Uterus (tissue), 4 donors: Measurements from ENCODE around the gene INPPL1. TPM values are rescaled to one million over a fixed set of nuclear protein-coding genes. Genes with fewer than 3 reads are reported as not detected.

Experiments
- DNase-seq, 2 donors: peaks; one replicate each; pipeline ENCODE4 v3.0.0-alpha.2; 2019 to 2020
- H3K27ac ChIP-seq, 2 donors: fragments of 200-600 bp; sonication (generic); 1 replicate in 1 of 2; 2 replicates in 1 of 2; pipeline ENCODE4 v1.5.1; 2016 to 2018
- H3K27me3 ChIP-seq, 2 donors: fragments of 200-600 bp; sonication (generic); one replicate each; pipeline ENCODE4 v1.5.1; 2018 to 2019; ENCODE audit warnings: control low read depth in 1 of 2
- H3K36me3 ChIP-seq, 2 donors: fragments of 200-600 bp; sonication (generic); one replicate each; pipeline ENCODE4 v1.5.1; 2019; ENCODE audit warnings: control low read depth in 1 of 2
- H3K4me1 ChIP-seq, 2 donors: fragments of 200-600 bp; sonication (generic); one replicate each; pipeline ENCODE4 v1.5.1; 2018 to 2019; ENCODE audit warnings: control low read depth in 1 of 2
- H3K4me3 ChIP-seq, 2 donors: fragments of 200-600 bp; sonication (generic); 1 replicate in 1 of 2; 2 replicates in 1 of 2; pipeline ENCODE4 v1.5.1; 2018 to 2019; ENCODE audit warnings: mild to moderate bottlenecking in 1 of 2
- H3K9me3 ChIP-seq, 2 donors: fragments of 200-600 bp; sonication (generic); one replicate each; pipeline ENCODE4 v1.5.1; 2019; ENCODE audit warnings: control low read depth in 1 of 2
- CTCF ChIP-seq, 4 experiments: fragments of 200-600 bp in 2 of 4; fragments of 450-650 bp in 2 of 4; sonication (generic) in 2 of 4; IDR thresholded peaks; one replicate each; pipeline ENCODE4 v1.5.1; 2016 to 2019; ENCODE audit warnings: antibody characterized with exemption in 4 of 4, mild to moderate bottlenecking in 2 of 4, moderate library complexity in 1 of 4
- POLR2A ChIP-seq, 2 donors: fragments of 450-650 bp; IDR thresholded peaks; one replicate each; pipeline ENCODE4 v1.6.1; 2016; ENCODE audit warnings: antibody characterized with exemption in 2 of 2, mild to moderate bottlenecking in 1 of 2, moderate library complexity in 1 of 2
- intact Hi-C: fragments of 100-400 bp; cut with DNase I; formaldehyde crosslinking; loops from one replicate; pipeline ENCODE4 v1.15.1; 2023; ENCODE audit warnings: low total_unique reads
- total RNA-seq, 4 donors: library from RNA; depleted of rRNA in 3 of 4; stranded (reverse); fragments of >200 nt in 3 of 4; gene quantifications; one replicate each; pipeline versions ENCODE4 v1.1.0 to v1.2.4, GENCODE V29; 2014 to 2023
- donor health status: DM: yes; HTN: yes; CAD: no.

Gene INPPL1
- total RNA-seq, 4 donors from 2014 or later = 47.1 to 200 (median 50.8) TPM

GRCh38 chr11:72278905-72279304, 54.3 kb downstream of the INPPL1 start:
- DNase-seq = no peak
- H3K27ac ChIP-seq = no peak overlapping the region
- TF ChIP-seq POLR2A (IDR thresholded peaks at IDR 0.05) (no peak), CTCF (IDR thresholded peaks at IDR 0.05) (no peak)
- H3K9me3 ChIP-seq = no peaks in the 10 kb centered on the region
- H3K4me3 ChIP-seq = no peak overlapping the region
- H3K27me3 ChIP-seq = peaks cover 0 to 8% of the 10 kb centered on the region in 2 donors
- intact Hi-C loops = no loop called here
- H3K36me3 ChIP-seq = no peaks in the 10 kb centered on the region
- no peaks in the 10 kb centered on the region for H3K4me1 ChIP-seq

GRCh38 chr11:72280037-72280436, 55.5 kb downstream of the INPPL1 start:
- peaks cover 0 to 8% of the 10 kb centered on the region in 2 donors for H3K27me3 ChIP-seq
- H3K36me3 ChIP-seq = no peaks in the 10 kb centered on the region
- TF ChIP-seq CTCF (IDR thresholded peaks at IDR 0.05) (no peak), POLR2A (IDR thresholded peaks at IDR 0.05) (no peak)
- H3K4me1 ChIP-seq = no peaks in the 10 kb centered on the region
- no peak overlapping the region for H3K4me3 ChIP-seq
- H3K9me3 ChIP-seq = no peaks in the 10 kb centered on the region
- intact Hi-C loops = no loop called here
- no peak overlapping the region for H3K27ac ChIP-seq
- no peak for DNase-seq

GRCh38 chr11:72280726-72281315, 56.3 kb downstream of the INPPL1 start:
- DNase-seq = no peak
- no peak overlapping the region for H3K27ac ChIP-seq
- intact Hi-C loops = no loop called here
- no peak overlapping the region for H3K4me3 ChIP-seq
- no peaks in the 10 kb centered on the region for H3K36me3 ChIP-seq
- no peaks in the 10 kb centered on the region for H3K9me3 ChIP-seq
- H3K27me3 ChIP-seq = peaks cover 0 to 8% of the 10 kb centered on the region in 2 donors
- TF ChIP-seq POLR2A (IDR thresholded peaks at IDR 0.05) (no peak), CTCF (IDR thresholded peaks at IDR 0.05) (no peak)
- H3K4me1 ChIP-seq = no peaks in the 10 kb centered on the region

- TF ChIP-seq CTCF (IDR thresholded peaks at IDR 0.05) (no peak), POLR2A (IDR thresholded peaks at IDR 0.05) (no peak)
- Histone ChIP-seq H3K36me3 (no peaks in the 10 kb centered on the region), H3K9me3 (no peaks in the 10 kb centered on the region), H3K4me3 (no peak overlapping the region), H3K4me1 (no peaks in the 10 kb centered on the region), H3K27me3 (peaks cover 0 to 8% of the 10 kb centered on the region in 2 donors), H3K27ac (no peak overlapping the region)
- no peak for DNase-seq
- intact Hi-C loops = no loop called here
These were observed 59.4 kb downstream of the INPPL1 start for GRCh38 chr11:72283947-72284346.

- H3K4me3 ChIP-seq = no peak overlapping the region
- intact Hi-C loops = no loop called here
- no peak overlapping the region for H3K27ac ChIP-seq
- no peak for DNase-seq
- H3K4me1 ChIP-seq = no peaks in the 10 kb centered on the region
- H3K9me3 ChIP-seq = no peaks in the 10 kb centered on the region
- no peak for TF ChIP-seq POLR2A (IDR thresholded peaks at IDR 0.05)
- TF ChIP-seq CTCF (IDR thresholded peaks at IDR 0.05) = no peak
- H3K27me3 ChIP-seq = no peaks in the 10 kb centered on the region
- no peaks in the 10 kb centered on the region for H3K36me3 ChIP-seq
These were observed 62.7 kb downstream of the INPPL1 start for GRCh38 chr11:72287293-72287692.

Other genes with a start within 250 kb of the INPPL1 start
- 10 to 100 TPM in 2 of 4 donors, 1 to 10 TPM in 2; 7.3 to 24.6 (median 10.5) TPM for gene IL18BP, start 225.9 kb upstream of the INPPL1 start, total RNA-seq
- gene NUMA1, start 144.2 kb upstream of the INPPL1 start, total RNA-seq = 100 to 1,000 TPM; 159 to 365 (median 303) TPM
- gene LRRC51, start 143.9 kb upstream of the INPPL1 start, total RNA-seq = 10 to 100 TPM in 1 of 4 donors, 1 to 10 TPM in 2, not detected in 1; 3.8 to 10.2 (median 9.6) TPM
- 100 to 1,000 TPM in 1 of 4 donors, 10 to 100 TPM in 3; 46.0 to 115 (median 91.5) TPM for gene LAMTOR1, start 121.5 kb upstream of the INPPL1 start, total RNA-seq
- gene TOMT, start 118.8 kb upstream of the INPPL1 start, total RNA-seq = not detected
- 10 to 100 TPM in 2 of 4 donors, 1 to 10 TPM in 2; 6.5 to 56.9 (median 20.7) TPM for gene ANAPC15, start 112.1 kb upstream of the INPPL1 start, total RNA-seq
- gene FOLR3, start 89.0 kb upstream of the INPPL1 start, total RNA-seq = not detected
- gene FOLR1, start 32.6 kb upstream of the INPPL1 start, total RNA-seq = 10 to 100 TPM in 1 of 4 donors, 1 to 10 TPM in 1, not detected in 2; 1.8 to 22.0 TPM
- 10 to 100 TPM in 2 of 4 donors, 1 to 10 TPM in 1, under 1 TPM in 1; 0.51 to 52.1 (median 19.9) TPM for gene FOLR2, start 8.0 kb upstream of the INPPL1 start, total RNA-seq
- not detected for gene PHOX2A, start 19.4 kb downstream of the INPPL1 start, total RNA-seq
- gene CLPB, start 209.8 kb downstream of the INPPL1 start, total RNA-seq = 10 to 100 TPM; 11.5 to 26.5 (median 18.3) TPM